Measurements from ENCODE around the gene ZEB2. TPM values are rescaled to one million over a fixed set of nuclear protein-coding genes. Genes with fewer than 3 reads are reported as not detected.

The ZEB2 gene
- total and polyA plus RNA-seq, 2 of the 8 experiments (the other 6 are each of a cell fraction or from before 2014, with no cell fraction given) = 0.38 TPM; not detected in 1

GRCh38 chr2:144341538-144341937 lies 178.4 kb downstream of the ZEB2 start (continued):
- TF ChIP-seq CBX5 (IDR thresholded peaks at IDR 0.05; ENCODE audit: low read depth, low read length) = no peak
